NCI-H446 treated with DMSO at 0.1 percent for 48 hours (cell line): Measurements from ENCODE around the gene KLF16.

Experiments used
- DNase-seq: peaks from one replicate; lab custom pipeline; 2025; lab: John Stamatoyannopoulos, UW

The KLF16 gene

GRCh38 chr19:1841209-1841924 lies 22.0 kb downstream of the KLF16 start:
- no peak for DNase-seq

DNA sequence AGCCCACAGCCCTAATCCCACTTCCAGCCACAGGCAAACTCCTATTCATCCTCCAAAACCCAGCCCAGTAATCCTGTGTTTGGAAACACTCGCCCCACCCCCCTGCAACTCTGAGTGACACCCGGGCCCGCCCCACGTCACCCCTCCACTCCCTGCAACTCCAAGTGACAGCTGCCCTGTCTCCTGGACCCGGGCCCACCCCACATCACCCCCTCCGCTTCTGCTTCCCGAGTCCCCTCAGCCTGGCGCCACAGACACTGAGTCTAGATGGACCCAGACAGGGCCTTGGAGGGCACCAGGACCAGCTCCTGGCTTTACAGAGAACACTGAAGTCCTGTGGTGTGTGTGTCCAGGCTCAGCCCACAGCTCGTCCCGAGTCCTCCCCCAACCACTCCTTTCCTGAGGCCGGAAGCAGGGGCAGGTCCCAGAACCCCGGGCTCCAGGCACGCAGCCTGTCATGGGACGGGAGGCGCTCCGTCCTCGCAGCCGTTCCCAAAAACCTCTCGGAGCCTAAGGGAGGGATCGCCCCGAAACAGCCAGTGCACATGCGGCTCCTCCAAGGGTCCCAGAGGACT lies 22.8 kb downstream of the KLF16 start:
- DNase-seq = no peak

- DNase-seq = no peak
Observed at GRCh38 chr19:1839658-1840540, 23.5 kb downstream of the KLF16 start.

- no peak for DNase-seq
Observed at GRCh38 chr19:1837625-1838105, 25.7 kb downstream of the KLF16 start.

DNA sequence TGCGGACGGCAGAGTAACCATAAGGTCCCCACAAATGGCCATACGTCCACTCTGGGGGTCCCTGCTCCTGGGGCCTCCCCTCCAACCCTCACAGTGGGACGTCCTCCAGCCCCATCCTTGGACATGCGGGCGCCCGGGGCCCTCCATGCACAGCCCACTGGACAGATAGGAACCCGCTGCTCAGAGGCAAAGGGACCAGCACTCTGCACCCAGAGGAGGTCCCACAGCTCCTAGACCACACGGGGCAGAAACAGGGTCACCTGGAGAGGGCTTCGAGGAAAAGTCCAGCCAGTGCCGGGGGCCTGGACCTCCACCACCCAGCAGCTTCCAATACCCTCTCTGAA lies 26.2 kb downstream of the KLF16 start:
- DNase-seq = no peak

GRCh38 chr19:1836458-1837221 lies 26.7 kb downstream of the KLF16 start:
- DNase-seq = no peak

DNA sequence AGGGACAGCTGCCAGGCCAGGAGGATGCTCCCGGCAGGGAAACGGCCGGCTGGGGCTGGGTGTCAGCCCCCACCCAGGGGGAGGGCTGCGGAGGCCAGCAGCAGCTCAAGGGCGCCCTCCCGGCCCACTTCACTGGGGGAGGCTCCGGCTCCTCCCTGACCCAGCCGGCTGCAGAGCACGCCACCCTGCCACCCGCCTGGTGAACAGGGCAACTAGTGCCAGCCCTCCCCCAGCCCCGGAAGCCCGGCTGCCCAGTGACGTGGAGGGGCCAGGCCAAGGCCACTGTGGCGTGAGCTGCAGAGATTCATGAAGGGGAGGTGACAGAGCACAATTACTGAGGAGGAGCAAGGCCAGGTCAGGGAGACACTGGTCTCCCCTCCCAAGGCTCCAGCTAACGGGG lies 29.8 kb downstream of the KLF16 start:
- DNase-seq = no peak

GRCh38 chr19:1832046-1832663 lies 31.2 kb downstream of the KLF16 start:
- DNase-seq = no peak

GRCh38 chr19:1830978-1831377 lies 32.4 kb downstream of the KLF16 start:
- DNase-seq = no peak

- no peak for DNase-seq
Observed at GRCh38 chr19:1830568-1830967, 32.8 kb downstream of the KLF16 start.

- no peak for DNase-seq
Observed at GRCh38 chr19:1829958-1830357, 33.4 kb downstream of the KLF16 start.

DNA sequence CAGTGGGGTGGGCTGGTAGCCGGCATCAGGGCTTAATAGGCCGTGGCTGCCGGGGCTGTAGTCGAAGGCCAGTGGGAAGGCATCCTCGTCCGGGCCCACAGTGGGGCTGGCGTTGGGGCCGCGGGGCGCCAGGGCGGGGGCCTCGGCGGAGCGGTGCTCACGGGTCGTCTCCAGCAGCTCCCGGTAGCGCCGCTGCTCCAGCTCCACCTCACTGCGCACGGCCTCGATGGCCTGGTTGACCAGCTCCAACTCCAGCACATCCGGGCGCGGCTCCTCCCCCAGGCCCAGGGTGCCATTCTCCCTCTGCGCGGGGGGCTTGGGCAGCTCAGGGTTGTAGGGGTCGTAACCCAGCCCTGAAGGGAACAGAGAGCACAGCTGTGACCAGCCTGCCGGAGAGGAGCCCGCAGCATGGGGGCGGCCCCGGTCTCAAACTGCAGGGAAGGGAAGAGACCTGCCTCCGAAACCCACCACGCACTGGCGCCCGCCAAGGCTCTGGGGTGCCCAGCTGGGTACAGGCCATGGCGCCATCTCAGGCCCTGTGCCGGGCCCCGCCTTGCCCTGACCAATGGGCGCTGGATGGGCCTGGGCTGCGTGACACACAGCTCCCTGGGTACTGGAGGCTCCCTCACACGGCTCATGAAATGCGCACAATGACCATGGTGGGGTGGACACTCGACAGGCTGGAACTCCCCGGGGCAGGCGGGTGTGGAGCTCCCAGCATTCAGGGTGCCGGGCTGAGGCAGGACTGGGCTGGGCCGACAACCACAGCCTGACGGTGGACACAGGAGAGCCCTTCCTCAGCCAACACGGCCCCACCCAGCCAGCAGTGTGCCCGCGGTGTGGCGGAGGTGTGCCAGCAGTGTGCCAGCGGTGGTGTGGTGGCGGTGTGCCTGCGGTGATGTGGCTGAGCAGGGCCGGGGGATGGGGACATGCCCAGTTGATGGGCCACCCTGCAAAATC lies 34.8 kb downstream of the KLF16 start:
- no peak for DNase-seq

DNA sequence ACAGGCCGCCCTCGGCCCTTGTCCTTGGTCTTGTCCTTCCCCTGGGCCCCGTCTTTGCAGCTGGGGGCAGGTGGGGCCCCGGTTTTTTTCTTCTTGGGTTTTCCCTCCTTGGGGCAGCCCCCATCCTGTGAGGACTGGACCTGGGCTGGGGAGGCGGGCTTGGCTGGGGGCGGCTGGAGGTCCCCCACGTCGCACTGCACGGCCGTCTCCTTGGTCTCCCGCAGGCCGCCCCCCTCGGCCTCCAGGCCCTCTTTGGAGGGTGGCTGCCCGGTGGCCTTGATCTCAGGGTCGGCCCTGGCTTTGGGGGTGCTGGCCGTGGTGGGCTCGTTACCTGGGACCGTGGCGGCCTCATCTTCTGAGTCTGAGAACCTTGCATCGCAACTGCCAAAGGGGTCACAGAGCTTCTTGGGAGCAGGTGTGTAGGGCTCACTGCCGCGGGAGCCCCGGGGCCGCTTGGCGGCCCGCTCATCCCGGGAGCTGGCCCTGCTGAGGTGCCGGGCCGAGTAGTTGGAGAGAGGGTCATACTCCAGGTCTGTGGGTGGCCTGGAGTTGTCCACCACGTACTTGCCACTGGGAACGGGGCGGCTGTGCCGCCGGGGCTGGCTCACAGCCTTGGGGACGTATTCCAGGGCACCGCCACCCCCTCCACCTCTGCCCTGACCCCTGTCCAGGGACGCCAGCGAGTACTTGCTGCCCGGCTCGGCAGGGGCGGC lies 35.7 kb downstream of the KLF16 start:
- no peak for DNase-seq

DNA sequence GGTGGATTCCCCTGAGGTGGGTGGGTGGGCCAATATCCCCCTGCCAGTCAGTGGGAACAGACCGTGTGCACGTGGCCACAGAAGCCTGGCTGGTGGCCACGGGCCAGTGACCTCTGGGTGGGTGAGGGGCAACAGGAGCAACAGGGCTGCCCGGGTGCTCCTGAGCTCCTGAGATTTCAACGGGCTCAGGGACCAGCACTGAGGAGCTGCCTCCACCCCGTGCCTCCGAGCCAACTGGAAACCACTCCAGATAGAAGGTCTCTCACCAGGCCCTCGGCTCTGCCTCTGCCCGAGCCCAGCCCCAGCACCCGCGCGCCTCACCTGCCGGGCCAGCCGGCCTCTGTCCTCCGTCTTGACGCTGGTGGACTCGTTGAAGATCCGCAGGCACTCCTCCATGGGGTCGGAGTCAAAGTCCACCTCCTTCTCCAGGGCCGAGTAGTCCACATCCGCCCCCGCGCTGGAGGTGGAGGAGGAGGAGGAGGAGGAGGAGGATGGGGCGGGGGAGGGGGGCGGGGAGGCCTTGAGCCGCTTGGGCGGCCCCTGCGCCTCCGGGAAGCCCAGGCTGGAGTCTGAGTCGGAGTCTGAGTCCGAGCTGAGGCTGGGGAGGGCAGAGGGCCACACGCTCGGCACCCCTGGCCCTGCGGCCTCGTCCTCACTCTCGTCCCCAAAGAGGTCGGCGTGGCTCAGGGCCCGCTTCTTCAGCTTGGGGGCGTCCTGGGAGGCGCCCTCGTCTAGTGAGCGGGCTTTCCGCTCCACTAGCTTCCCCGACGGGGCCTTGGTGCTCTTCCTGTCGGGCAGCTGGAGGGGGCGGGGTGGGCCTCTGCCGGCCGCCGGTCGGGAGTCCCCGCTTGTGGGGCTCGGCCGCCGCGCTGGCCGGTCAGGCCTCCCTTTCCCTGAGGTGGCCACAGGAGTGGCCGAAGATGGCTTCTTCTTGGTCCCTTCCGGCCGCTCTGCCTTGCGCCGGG lies 36.5 kb downstream of the KLF16 start:
- DNase-seq = no peak

DNA sequence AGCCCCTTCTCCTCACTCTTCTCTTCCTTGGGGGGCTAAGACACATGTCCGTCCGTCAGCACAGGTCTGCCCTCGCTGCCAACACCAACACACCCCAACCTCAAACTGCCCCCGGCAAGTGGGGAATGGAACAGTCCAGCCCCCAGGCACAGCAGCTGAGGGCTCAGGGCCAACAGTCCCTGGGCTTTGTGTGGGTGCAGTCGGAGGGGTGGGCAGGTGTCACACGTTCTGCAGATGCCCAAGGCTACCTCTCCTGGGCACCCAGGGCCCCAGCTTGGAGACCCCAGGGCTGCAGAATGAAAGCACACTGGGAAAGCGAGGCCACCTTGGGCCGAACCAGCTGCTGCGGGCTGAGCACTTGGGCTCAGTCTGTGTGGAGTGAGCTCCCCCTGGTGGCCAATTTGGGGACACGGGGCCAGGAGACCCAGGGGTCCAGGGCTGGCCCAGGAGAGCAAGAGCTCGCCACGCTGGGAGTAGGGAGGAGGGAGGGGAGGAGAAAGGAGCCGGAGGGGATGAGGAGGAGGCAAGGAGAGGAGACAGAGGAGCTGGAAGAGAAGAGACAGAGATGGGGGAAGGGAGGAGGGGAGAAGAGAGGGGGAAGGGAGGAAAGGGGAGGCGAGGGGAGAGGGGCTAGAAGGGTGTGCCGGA lies 37.3 kb downstream of the KLF16 start:
- DNase-seq = peak; percentile 17

- DNase-seq = no peak
Observed at GRCh38 chr19:1824252-1824622, 39.1 kb downstream of the KLF16 start.

DNA sequence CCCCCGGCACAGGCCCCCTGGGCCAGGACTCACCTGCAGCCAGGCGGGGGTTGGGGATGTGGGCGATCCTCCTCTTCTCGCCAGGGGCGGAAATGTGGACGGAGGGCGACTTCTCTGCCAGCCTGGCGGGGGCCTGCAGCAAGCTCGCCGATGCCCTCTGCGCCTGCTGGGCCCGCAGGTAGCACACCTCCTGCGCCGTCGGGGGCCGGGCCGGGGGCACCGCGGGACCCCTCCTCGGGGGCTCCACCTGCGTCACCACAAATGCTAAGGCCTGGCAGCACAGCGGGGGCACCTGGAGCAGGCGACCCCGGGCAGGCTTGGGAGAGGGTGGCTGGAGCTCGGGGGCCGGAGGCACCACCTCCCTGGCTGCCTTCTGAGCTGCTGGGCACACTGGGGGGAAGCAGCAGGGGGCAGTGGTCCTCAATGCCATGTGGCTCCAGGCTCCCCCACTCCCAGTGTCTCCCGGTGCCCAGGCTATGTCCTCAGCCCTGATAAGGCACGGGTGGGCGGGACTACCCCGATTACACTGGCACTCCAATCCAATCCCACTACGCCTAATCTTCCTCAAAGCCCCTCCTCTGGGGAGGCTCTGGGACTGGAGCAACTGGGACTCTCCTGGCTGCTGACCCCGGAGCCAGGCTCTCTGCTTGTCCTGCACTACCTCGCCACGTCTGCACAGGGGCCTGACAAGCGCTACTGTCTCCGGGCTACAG lies 39.7 kb downstream of the KLF16 start:
- no peak for DNase-seq

- no peak for DNase-seq
Observed at GRCh38 chr19:1823020-1823419, 40.4 kb downstream of the KLF16 start.
